Measurements from ENCODE around the gene SLC46A3.

GRCh38 chr13:28654276-28654675 lies 64.5 kb downstream of the SLC46A3 start:
- TF ChIP-seq CTCF (IDR thresholded peaks at IDR 0.05): no peak
- TF ChIP-seq POLR2A (IDR thresholded peaks at IDR 0.05): no peak
- TF ChIP-seq POLR2AphosphoS5 (IDR thresholded peaks at IDR 0.05): no peak

Data from gastroesophageal sphincter (tissue), 3 donors.